ENCODE data around the gene MED13L.

The MED13L gene

DNA sequence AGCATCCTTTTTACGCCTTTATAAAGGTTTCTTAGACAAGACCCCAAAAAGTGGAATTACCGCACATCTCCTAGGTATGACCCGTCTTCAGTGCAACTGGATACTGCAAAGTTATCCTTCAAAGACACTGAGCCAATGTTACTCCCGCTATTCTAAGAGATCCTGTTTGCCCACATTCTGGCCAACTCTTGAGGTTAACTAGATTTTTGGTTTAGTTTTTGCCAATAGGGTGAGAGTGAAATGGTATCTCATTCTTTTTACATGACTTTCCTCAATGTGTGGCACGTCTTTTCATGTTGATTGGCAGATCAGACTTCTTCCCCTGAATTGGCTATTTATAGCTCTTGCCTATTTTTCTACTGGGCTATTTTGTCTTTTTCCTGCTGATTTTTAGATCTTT, 347.2 kb downstream of the MED13L start:
- H3K9me3 Mint-ChIP-seq: no peaks in the 10 kb centered on the region
- no peaks in the 10 kb centered on the region for H3K4me1 Mint-ChIP-seq
- H3K36me3 Mint-ChIP-seq (ENCODE audit: low read depth): no peaks in the 10 kb centered on the region
- DNase-seq: no peak
- peaks cover 16% of the 10 kb centered on the region for H3K27me3 Mint-ChIP-seq (ENCODE audit: low read depth, poor library complexity)
- TF ChIP-seq, protein P1, sequence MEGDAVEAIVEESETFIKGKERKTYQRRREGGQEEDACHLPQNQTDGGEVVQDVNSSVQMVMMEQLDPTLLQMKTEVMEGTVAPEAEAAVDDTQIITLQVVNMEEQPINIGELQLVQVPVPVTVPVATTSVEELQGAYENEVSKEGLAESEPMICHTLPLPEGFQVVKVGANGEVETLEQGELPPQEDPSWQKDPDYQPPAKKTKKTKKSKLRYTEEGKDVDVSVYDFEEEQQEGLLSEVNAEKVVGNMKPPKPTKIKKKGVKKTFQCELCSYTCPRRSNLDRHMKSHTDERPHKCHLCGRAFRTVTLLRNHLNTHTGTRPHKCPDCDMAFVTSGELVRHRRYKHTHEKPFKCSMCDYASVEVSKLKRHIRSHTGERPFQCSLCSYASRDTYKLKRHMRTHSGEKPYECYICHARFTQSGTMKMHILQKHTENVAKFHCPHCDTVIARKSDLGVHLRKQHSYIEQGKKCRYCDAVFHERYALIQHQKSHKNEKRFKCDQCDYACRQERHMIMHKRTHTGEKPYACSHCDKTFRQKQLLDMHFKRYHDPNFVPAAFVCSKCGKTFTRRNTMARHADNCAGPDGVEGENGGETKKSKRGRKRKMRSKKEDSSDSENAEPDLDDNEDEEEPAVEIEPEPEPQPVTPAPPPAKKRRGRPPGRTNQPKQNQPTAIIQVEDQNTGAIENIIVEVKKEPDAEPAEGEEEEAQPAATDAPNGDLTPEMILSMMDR (IDR thresholded peaks at IDR 0.05): no peak
- no peak overlapping the region for H3K4me3 Mint-ChIP-seq
- no peak overlapping the region for H3K27ac Mint-ChIP-seq

DNA sequence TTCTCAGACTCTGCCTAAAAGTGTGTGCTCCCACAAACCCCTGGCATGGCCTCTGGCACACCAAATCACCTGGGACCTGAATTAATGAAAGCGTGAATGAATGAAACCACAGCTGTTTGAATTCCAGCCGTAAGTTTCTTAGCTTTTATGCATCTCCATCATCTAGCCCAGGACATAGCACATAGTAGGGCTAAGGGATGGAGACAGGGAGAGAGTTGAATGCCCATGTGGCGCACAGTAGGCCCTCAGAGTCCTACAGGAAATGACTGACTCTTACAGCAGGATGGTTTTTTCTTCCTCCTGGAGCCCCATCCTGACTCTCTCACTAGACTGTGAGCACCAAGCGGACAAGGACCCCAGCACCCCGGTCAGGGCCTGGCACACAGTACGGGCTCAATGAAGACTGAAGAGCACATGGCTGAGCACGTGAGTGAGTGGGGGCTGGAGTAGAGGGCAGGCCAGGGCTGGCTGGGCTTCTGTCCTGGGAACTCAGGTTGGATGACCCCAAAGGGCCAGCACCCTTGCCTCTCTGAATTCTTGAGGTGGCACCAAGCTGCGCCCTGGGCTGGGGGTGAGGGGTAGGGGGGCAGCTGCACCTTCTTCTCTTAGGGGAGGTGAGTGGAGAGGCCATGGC, 351.3 kb downstream of the MED13L start:
- Mint-ChIP-seq H3K36me3 (ENCODE audit: low read depth) (peaks cover 5% of the 10 kb centered on the region), H3K27ac (no peak overlapping the region), H3K27me3 (ENCODE audit: low read depth, poor library complexity) (peaks cover 36% of the 10 kb centered on the region), H3K9me3 (peaks cover 28% of the 10 kb centered on the region), H3K4me3 (no peak overlapping the region), H3K4me1 (no peaks in the 10 kb centered on the region)
- TF ChIP-seq, protein P1 (IDR thresholded peaks at IDR 0.05): no peak
- no peak for DNase-seq

DNA sequence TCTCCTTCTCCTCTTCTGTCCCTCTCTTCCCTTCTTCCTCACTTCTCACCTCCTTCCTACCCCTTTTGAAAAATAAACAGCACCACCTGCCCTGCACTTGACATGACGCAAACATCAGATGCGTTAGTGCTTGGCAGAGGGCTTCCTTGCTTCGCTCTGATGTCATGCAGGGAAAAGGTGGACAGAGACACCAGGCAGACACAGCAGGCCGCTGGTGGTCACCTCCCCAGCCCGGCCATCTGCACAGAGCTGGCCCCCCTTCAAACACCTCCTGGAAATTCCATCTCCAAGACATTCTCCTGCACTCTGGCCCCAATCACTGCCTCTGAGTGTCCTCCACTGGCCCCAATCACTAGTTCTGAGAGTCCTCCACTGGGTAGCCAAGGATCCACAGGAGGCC, 353.6 kb downstream of the MED13L start:
- DNase-seq: no peak

DNA sequence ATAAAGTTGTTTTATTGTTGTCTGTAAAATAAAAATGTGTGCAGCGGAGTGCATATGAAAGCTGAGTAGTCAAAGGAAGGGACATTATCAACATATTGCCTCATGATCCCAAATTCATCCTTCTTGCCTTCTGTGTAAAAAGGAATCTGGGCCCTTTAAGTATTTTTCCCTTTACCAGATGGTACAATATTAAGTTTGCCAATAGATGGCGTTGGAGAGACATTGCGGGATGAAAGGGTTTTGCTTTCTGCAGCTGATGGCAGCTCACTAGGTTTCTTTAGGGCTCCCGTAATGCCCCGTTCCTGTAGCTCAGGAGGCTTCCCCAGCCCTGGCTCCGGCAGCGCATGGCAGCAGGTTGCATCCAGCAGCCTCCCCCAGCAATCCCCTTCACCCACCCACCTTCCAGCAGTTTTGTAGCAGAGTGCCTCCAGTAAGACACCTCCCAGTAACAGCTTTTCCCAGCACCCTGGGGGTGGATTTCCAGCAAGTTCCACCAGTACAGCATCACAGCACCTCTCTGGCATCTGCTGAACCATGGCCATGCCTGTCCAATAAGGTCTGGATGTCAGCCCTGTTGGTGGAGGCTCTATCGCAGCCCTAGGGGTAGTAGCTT, 354.4 kb downstream of the MED13L start:
- Mint-ChIP-seq H3K4me1 (no peaks in the 10 kb centered on the region), H3K4me3 (no peak overlapping the region), H3K27ac (no peak overlapping the region), H3K36me3 (ENCODE audit: low read depth) (peaks cover 5% of the 10 kb centered on the region), H3K9me3 (peaks cover 34% of the 10 kb centered on the region), H3K27me3 (ENCODE audit: low read depth, poor library complexity) (peaks cover 46% of the 10 kb centered on the region)
- TF ChIP-seq, protein P1 (IDR thresholded peaks at IDR 0.05): no peak
- DNase-seq: no peak

More for the DNA sequence above, 353.6 kb downstream of the MED13L start:
- Mint-ChIP-seq H3K4me1 (no peaks in the 10 kb centered on the region), H3K9me3 (peaks cover 34% of the 10 kb centered on the region), H3K36me3 (ENCODE audit: low read depth) (peaks cover 5% of the 10 kb centered on the region), H3K27ac (no peak overlapping the region), H3K4me3 (no peak overlapping the region), H3K27me3 (ENCODE audit: low read depth, poor library complexity) (peaks cover 40% of the 10 kb centered on the region)
- TF ChIP-seq, protein P1 (IDR thresholded peaks at IDR 0.05): no peak

DNA sequence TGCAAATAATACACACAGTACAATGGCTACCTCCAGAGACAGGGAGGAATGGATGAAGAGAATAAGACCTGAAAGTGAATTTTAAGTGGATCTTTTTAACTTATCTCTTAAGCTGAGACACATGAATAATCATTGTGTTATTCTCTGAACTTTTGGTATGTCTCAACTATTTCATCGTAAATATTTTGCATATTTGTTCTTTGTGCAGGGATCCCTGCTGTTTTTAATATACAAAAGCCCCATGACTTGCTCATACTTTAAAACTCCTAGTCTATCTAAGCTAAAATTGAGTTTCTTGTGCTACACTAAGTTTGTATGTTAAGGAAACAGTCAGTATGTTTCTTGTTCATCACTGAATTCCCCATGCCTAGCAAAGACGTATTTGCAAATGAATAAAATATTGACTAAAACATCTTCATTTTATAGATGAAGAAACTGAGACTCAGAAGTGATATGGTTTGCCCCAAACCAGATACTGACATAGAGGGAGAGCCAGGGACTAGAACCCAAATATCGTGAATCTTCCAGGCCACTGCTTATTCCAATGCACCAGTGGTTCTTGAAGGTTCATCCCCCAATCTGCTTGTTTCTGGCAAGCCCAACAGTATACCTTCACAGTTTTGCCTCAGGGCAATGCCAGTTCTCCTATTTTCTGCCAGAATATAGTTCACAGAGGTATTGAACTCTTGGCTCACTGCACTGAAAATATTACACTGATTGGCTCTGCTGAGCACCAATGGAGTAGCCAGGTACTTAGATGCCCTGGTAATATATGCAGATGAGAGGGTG, 356.9 kb downstream of the MED13L start:
- no peak for DNase-seq
- Mint-ChIP-seq H3K27me3 (ENCODE audit: low read depth, poor library complexity) (peaks cover 63% of the 10 kb centered on the region), H3K27ac (no peak overlapping the region), H3K9me3 (peaks cover 34% of the 10 kb centered on the region), H3K36me3 (ENCODE audit: low read depth) (peaks cover 5% of the 10 kb centered on the region), H3K4me3 (no peak overlapping the region), H3K4me1 (no peaks in the 10 kb centered on the region)
- TF ChIP-seq, protein P1 (IDR thresholded peaks at IDR 0.05): no peak

Data from nephron progenitor cell (in vitro differentiated cells).